AG20443 (cell line): ENCODE results near the gene PAQR5.

Experiments
- DNase-seq: peaks from one replicate; pipeline ENCODE4 v3.0.0; 2012; ENCODE audit warnings: low spot score, mixed read lengths

PAQR5 gene

DNA sequence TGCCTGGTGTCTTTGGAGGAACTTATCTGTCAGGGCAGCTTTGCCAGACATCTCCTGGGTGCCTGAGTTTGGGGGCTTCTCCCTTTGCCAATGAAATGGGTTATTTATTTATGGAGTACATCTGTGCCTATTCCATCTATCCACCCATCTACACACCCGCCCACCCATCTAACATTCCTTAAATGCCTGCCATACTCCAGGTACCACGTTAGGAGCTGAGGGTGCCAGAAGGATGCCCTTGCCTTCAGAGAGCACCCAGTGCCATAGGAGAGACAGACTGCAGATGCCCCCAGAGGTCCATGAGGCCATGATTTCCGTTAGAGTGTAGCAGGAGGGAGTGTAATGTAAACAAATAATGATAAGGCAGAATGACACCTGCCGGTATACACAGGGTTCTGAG is 93.6 kb downstream of the PAQR5 start:
- DNase-seq, result no peak

- DNase-seq, result no peak
Observed at GRCh38 chr15:69393831-69394491, 95.2 kb downstream of the PAQR5 start.

- DNase-seq, result peak; percentile 92
Observed at GRCh38 chr15:69394556-69395282, 96.0 kb downstream of the PAQR5 start.

GRCh38 chr15:69395460-69395859 is 96.7 kb downstream of the PAQR5 start:
- no peak for DNase-seq

DNA sequence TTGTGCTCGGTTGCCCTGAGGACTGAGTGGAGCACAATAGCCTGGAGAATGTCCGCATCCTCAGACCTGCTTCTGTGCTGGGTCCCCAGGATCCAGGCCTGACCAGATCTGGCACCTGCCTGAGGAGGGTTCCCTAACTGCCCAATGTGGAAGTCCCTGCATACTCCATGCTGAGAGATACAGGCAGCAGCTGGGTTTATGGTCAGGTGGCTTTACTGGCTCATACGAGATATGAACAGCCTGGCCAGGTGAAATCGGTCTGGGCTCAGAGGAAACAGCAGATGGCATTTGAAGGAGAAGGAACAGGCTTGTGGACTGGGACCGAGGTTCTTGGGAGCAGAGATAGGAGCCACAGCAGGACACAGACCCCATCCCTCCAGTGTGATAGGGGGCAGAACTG is 97.3 kb downstream of the PAQR5 start:
- no peak for DNase-seq

GRCh38 chr15:69398491-69398891 is 99.8 kb downstream of the PAQR5 start:
- peak; percentile 68 for DNase-seq

DNA sequence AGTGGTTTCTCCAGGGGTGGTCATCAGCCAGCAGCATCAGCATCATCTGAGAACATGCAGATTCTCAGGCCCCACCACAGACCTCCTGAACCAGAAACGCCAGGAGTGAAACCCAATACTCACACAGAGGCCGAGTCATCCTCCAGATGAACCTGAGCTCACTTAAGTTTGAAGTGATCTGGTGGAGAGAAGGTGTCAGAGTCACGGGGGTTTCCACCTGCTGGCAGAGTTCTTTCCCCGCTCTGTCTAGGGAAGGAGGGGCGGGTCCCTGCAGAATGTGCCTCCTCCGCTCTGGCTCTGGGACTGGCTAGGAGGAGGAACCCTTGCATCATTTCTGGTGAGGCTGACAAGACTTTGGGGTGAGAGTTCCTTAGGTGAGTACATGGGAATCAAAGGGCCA is 102.1 kb downstream of the PAQR5 start:
- DNase-seq, result no peak

DNA sequence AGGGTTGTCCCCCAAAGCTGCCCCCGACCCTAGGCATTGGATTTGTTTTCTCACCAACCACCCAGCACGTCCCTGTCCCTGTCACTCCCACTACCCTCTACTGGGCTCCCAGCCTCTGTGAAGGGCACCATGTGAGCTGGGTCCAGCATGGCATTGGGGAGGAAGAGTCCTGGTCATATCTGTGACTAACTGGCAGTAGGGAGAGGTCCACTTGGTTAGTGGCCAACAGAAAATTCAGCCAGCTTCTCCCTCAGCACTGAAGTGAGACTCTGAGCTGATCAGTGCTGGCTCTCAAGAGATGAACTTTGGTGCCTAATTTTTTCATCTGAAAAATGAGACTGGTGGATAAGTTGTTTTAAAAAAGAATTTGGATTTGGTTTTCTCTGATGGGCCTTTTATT is 104.1 kb downstream of the PAQR5 start:
- DNase-seq, result peak; percentile 35

DNA sequence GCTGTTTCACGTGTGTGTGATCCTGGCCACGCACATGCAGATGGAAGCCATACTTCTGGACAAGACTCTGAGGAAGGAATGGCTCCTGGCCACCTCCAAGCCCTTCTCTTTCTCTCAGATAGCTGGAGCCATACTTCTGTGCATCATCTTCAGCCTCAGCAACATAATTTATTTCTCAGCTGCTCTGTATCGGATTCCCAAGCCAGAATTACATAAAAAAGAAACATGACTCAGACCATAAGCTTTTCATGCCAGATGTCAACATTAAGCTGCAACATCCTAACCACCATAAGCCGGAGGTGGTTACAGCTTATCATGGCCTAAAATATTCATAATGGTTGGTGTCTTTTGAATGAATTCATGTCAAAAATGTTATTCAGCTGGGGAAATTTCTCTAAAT is 104.9 kb downstream of the PAQR5 start:
- DNase-seq, result peak; percentile 72

GRCh38 chr15:69405110-69405509 is 106.4 kb downstream of the PAQR5 start:
- DNase-seq, result no peak

DNA sequence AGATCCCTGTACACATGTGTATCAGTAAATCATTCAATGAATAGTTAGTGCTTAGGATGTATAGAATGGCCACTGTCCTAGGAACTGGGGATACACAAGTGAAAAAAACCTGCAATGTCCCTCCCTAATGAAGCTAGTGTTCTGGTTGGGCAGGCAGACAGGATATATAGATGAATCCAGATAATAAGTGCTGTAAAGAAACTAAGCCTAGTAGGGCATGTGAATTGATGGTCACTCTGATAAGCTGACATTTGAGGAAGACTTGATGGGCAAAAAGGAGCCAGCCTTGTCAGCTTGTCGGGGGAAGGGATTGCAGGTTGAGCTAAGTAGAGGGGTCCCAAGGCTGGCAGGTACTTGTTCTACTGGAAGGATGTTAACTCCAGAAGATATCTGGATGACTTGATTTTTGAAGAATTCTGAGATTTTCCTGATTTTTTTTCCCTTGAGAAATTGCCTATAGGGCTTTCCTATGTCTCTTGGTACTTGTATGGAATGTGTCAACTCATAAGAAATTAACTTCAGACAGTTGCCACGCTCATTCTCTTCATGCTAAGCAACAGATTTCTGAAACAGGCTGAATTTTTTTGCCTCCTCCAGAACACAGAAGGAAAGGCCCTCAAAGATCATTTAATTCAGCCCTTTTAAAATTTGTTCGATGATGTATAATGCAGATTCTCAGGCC is 109.1 kb downstream of the PAQR5 start:
- DNase-seq, result no peak

- DNase-seq, result no peak
Observed at GRCh38 chr15:69408841-69409240, 110.1 kb downstream of the PAQR5 start.

GRCh38 chr15:69410248-69410874 is 111.6 kb downstream of the PAQR5 start:
- no peak for DNase-seq

- DNase-seq, result no peak
Observed at GRCh38 chr15:69412274-69412673, 113.6 kb downstream of the PAQR5 start.

DNA sequence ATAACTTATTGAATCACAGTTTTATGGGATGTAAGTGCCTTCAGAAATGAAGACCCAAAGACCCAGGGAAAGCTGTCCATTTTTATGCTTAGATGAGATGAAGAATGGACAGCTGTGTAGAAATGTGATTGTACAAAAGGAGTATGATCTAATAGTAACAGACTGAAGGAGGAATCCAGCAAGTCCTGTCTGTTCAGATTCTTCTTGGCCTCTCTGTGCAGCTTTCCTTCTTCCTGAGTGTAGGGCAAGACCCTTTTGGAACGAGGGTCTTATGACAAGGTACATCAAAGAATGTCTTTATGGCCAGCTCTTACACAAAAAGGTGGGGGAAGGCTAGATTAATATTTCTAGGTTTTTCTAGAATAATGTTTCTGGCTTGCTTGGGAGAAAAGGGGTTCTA is 114.0 kb downstream of the PAQR5 start:
- no peak for DNase-seq

DNA sequence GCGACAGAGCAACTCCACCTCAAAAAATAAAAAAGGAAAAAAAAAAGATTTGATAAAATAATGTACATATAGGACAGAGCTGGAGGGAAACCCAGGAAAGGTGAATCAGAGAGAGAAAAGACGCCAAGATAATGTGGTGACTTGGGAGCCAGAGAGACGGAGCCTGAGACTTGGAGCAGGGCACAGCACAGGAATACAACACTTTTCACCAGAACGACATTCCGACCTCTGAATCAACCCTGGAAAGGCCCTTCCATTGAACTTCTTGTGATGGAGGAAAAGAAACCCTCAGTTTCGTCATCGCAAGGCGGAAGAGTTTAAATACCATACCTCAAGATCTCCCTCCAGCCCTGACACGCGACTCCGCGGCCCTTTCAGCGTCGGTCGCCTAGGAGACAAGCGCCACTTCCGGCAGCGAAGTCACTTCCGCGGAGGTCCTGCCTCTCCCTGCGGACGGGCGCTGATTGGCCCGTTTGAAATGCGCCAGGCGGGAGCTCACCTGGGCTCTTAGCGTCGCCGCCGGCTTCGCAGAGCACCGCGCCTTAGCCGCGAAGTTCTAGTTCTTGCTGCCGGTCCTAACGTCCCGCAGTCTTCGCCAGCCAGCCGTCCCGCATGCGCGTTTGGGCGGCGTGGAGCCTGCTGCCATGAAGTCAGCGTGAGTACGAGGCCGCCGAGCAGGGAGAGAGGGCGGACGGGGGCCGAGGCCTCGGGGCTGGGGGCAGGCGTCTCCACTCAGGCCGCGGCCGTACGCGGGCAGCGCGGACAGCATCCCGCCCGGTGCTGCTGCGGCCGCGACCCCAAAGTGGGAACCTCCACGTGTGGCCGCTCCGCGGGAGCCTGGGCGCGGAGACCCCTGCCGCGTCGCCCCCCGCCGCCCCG is 115.3 kb downstream of the PAQR5 start, which contains the start of gene KIF23:
TSS of gene KIF23 (plus strand) at position 528 of the 879 bp plus-strand sequence. CDS start at position 645, 117 bp downstream.
- peak; percentile 97 for DNase-seq

DNA sequence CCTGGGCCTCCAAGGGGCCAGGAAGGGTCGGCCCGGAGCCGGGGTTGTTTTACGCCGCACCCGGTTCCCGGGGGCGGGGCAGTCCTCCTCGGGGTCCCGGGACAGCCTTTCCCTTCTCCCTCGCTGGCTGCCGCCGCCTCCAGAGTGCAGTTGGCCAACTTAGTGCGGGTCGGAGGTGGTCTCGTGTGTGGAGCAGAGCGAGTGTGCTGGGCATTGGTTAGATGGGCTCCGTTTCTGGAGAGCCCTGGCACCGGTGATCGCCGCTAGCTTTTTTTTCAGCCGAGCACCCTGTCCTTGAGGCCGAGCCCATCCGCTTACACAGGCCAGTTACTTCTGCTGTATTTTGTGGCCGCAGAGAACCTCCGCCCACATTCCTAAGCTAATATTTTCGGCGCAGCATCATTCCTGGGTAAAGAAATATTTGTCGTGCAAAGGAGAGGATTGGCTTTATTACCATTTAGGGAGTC is 116.0 kb downstream of the PAQR5 start:
- peak; percentile 89 for DNase-seq

DNA sequence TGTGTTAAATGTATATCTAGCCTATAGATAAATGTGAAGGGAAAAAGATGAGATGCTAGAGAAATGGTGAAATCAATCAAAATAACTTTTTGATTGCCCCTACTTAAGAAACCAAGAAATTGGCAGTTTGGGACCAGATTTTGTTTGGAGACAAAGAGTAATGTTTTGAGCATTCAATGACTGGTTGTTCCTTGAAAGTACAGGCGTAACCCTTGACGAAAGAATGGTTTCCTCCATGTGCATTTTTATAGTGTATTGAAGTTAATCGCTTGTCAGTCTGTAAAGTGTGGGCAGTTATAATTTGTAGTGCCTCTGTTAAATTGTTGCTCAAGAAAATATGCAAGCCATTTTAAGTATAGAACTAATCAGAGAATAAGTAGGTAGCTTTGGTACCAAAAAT is 116.7 kb downstream of the PAQR5 start:
- DNase-seq, result no peak

DNA sequence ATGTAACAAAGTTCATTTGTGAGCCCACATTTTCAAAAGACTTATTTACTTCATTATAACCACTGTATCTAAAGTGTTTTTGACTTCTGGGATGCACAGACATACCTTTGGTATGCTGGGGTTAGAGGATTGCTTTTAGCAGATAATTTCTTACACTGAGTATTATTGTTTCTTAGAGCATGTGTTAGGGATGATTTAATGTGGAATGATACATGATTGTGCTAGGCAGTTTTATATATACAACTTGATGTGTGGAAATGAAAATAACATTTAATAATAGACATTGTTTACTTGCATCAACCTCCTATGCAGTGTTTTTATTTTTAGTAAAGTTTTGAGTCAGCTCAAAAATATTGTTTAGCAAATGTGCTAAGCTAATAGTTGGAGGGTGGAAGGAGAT is 118.9 kb downstream of the PAQR5 start:
- no peak for DNase-seq

DNA sequence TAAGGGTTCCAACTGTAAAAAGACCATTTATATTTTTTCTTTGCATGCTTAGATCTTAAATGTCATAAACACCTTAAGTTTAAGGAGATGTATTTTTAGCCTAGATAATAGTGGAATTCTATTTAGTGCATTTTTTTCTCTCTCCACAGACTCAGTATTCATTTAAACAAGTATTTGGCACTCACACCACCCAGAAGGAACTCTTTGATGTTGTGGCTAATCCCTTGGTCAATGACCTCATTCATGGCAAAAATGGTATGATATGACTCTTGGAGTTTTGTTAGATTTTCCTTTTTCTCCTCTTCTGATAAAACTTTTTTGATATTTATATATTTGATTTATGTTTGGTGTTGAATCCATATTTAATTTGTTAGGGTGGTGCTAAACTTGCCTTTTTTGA is 122.8 kb downstream of the PAQR5 start:
- peak; percentile 22 for DNase-seq

- DNase-seq, result no peak
Observed at GRCh38 chr15:69422336-69422895, 123.7 kb downstream of the PAQR5 start.
